HFF-Myc (cell line): ENCODE results near the gene TMEM119.
"Not testable (repeated sequence)": the region's sequence is repeated elsewhere in the genome, so short reads cannot be mapped to it uniquely, and the experiment has no call there.

Experiments used
- DNase-seq: peaks from one replicate; pipeline ENCODE4 v3.0.0-alpha.2; 2011; ENCODE audit warnings: low read depth; ENCODE audit errors: extremely low read depth
- H3K4me3 ChIP-seq: replicated peaks from 2 replicates; pipeline ENCODE4 v1.5.1; 2011; ENCODE audit warnings: low read depth, mild to moderate bottlenecking, control low read depth, low read length
- TF ChIP-seq, protein P1 (sequence below): IDR thresholded peaks from 2 replicates; pipeline ENCODE4 v1.5.1; 2012; ENCODE audit warnings: mild to moderate bottlenecking, low read depth, low read length, control low read depth; ENCODE audit errors: missing control alignments

Gene TMEM119

DNA sequence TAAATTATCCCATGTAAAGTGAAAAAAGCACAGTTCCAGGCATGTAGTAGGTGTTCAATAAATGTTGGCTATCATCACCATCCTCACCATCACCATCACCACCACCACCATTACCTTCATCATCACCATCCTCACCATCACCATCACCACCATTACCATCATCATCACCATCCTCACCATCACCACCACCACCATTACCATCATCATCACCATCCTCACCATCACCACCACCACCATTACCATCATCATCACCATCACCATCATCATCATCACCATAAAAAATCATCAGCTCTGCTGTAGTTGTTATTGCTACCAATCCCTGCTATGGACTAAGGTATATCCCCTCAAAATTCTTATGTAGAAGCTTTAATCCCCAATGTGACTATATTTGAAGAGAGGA, 20.4 kb downstream of the TMEM119 start:
- no peak overlapping the region for H3K4me3 ChIP-seq
- TF ChIP-seq, protein P1, sequence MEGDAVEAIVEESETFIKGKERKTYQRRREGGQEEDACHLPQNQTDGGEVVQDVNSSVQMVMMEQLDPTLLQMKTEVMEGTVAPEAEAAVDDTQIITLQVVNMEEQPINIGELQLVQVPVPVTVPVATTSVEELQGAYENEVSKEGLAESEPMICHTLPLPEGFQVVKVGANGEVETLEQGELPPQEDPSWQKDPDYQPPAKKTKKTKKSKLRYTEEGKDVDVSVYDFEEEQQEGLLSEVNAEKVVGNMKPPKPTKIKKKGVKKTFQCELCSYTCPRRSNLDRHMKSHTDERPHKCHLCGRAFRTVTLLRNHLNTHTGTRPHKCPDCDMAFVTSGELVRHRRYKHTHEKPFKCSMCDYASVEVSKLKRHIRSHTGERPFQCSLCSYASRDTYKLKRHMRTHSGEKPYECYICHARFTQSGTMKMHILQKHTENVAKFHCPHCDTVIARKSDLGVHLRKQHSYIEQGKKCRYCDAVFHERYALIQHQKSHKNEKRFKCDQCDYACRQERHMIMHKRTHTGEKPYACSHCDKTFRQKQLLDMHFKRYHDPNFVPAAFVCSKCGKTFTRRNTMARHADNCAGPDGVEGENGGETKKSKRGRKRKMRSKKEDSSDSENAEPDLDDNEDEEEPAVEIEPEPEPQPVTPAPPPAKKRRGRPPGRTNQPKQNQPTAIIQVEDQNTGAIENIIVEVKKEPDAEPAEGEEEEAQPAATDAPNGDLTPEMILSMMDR = no peak
- DNase-seq = no peak

DNA sequence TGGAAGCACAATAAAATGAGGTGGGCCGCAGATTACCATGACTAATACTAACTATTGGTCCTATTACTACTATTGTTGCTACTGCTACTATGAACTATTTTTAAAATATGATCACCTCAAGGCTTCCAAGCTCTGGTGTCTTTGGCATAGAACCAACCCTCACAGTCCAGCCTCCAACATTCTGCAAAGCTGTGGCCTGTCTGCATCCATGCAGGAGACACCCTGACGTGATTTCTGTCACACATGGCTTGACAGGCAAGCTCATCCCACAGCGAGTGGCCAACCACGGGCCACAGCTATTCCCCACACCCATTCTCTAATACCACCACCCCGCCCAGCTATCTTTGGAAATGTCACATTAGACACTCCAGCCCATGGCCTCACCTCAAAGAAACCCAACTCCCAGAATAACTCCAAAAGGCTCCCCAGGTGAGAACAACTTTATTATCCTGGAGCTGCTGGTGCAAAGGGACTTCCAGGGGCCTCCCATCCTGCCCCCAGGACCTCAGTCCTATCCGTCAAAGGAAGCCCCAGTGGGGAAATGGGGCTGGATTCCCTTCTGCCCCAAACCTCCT, 21.1 kb downstream of the TMEM119 start:
- no peak for DNase-seq
- TF ChIP-seq, protein P1 = no peak
- H3K4me3 ChIP-seq = no peak overlapping the region

DNA sequence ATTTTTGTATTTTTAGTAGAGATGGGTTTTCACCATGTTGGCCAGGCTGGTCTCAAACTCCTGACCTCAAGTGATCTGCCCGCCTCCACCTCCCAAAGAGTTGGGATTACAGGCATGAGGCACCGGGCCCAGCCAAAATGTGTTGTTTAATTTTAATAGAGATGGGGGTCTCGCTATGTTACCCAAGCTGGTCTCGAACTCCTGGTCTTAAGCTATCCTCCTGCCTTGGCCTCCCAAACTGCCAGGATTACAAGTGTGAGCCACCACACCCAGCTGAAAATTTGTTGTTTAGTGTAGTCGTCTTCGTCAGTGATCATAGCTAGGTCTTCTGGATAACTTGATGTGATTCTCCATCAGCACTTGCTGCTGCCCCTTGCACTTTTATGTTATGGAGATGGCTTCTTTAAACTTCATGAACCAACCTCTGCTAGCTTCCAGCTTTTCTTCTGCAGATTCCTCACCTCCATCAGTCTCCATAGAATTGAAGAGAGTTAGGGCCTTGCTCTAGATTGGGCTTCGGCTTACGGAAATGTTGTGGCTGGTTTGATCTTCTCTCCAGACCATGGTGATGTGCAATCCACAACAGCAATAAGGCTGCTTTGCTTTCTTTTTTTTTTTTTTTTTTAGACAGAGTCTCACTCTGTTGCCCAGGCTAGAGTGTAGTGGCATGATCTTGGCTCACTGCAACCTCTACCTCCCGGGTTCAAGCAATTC, 22.5 kb downstream of the TMEM119 start:
- DNase-seq = no peak
- H3K4me3 ChIP-seq = no peak overlapping the region
- TF ChIP-seq, protein P1 = no peak

DNA sequence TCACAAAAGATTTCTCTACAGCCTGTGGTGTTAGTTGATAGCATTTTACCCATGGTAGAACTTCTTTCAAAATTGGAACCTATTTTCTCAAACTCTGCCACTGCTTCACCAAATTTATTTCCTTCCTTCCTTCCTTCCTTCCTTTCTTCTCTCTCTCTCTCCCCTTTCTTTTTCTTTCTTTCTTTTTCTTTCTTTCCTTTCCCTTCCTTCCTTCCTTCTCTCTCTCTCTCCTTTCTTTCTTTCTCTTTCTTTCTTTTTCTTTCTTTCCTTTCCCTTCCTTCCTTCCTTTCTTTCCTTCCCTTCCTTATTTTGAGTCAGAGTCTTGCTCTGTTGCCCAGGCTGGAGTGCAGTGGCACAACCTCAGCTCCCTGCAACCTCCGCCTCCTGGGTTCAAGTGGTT, 23.6 kb downstream of the TMEM119 start:
- not testable (repeated sequence) for H3K4me3 ChIP-seq, DNase-seq

DNA sequence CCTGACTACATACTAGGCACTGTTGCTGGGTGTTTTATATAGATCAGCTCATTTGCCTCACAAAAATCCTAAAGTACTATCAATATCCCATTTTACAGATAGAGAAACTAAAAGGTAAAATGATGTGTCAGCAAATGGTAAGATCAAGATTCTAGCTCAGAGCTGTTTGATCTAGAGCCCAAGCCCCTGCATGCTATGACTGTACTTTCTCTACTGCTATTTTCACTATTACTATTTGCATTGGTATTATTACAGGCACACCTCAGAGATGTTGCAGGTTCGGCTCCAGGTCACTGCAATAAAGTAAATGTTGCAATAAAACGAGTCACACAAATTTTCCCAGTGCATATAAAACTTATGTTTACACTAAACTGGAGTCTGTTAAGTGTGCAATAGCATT, 24.6 kb downstream of the TMEM119 start:
- DNase-seq = no peak
- TF ChIP-seq, protein P1 = no peak
- no peak overlapping the region for H3K4me3 ChIP-seq

DNA sequence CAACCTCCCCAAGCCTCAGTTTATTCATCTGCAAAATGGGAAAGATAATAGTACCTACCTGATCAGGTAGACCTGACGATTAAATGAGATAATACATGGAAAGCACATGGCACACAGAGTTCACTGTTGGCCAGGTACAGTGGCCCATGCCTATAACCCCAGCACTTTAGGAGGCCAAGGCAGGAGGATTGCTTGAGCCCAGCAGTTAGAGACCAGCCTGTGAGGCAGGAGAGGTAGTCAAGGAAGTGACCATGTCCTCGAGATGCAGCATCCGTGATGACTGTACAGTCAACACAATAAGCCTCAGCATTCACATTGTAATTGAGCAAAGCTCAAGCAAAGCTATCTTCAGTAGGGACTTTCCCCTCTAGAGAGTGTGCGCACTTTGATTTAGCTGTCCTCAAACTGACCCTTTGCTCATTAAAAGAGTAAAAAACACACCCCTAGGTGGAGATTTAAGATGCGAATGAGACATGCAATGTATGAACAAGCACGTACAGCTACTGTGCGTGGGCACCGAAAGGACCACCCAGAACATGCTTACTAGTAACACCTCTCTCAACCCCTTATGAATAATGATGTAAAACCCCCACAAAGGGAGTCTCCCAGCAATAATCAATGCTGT, 25.6 kb downstream of the TMEM119 start:
- H3K4me3 ChIP-seq = no peak overlapping the region
- TF ChIP-seq, protein P1 = no peak
- DNase-seq = no peak

DNA sequence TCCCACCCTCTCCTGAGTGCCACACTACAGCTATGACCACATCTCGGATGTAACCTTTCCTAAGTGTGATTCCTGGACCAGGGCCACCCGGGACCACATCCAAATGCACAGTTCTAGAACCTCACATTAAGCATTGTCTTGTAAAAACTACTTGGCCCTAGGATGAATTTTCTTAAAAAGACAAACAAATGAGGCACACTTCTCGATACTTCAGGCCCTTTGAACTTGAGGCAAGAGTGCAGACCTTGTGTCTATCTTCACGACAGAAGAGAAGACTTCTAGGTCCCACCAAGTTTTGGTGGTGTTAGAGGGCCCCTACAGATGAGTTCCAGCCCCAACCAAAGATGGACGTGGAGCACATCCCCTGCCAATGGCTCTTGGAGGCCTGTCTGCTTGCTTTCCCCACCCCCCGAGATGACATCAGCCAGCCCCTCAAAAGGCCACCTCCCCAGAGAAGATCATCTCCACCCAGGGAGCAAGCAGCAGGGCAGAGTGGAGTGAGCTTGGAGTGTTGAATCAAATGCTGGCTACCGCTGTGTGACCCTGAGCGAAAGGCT, 26.2 kb downstream of the TMEM119 start:
- no peak for DNase-seq
- TF ChIP-seq, protein P1 = no peak
- H3K4me3 ChIP-seq = no peak overlapping the region
